Islet precursor cell (in vitro differentiated cells): ENCODE measurements around the gene VWA7.
A peak's percentile ranks its signal among the peaks of the same experiment; 100 is the strongest.

Source experiments
- DNase-seq: peaks from one replicate; pipeline ENCODE4 v3.0.0-alpha.2; 2018

Gene VWA7

GRCh38 chr6:31750411-31751022 lies 26.6 kb downstream of the VWA7 start:
- DNase-seq: no peak

GRCh38 chr6:31749301-31750036 lies 27.7 kb downstream of the VWA7 start:
- no peak for DNase-seq

- DNase-seq: no peak
These were observed 32.7 kb downstream of the VWA7 start for GRCh38 chr6:31744422-31744821.

- DNase-seq: no peak
These were observed 34.2 kb downstream of the VWA7 start for GRCh38 chr6:31742894-31743293.

- no peak for DNase-seq
These were observed 35.3 kb downstream of the VWA7 start for GRCh38 chr6:31741815-31742214.

GRCh38 chr6:31740397-31741223 lies 36.5 kb downstream of the VWA7 start:
- no peak for DNase-seq

- DNase-seq: peak; percentile 100
These were observed 37.3 kb downstream of the VWA7 start, which contains the start of gene MSH5 for GRCh38 chr6:31739639-31740396. MSH5 (plus strand) TSS chr6:31740005; CDS start chr6:31740467, 462 bp downstream.

- no peak for DNase-seq
These were observed 38.8 kb downstream of the VWA7 start for GRCh38 chr6:31737991-31738979.

- no peak for DNase-seq
These were observed 39.7 kb downstream of the VWA7 start for GRCh38 chr6:31737315-31737990.

- no peak for DNase-seq
These were observed 40.3 kb downstream of the VWA7 start for GRCh38 chr6:31736768-31737314.

GRCh38 chr6:31736021-31736767 lies 40.9 kb downstream of the VWA7 start, which contains the start of gene CLIC1:
CLIC1 (minus strand) TSS chr6:31736530; CDS start chr6:31736300, 230 bp downstream.
- peak; percentile 94 for DNase-seq

- DNase-seq: peak; percentile 90
These were observed 42.2 kb downstream of the VWA7 start for GRCh38 chr6:31734821-31735406.

GRCh38 chr6:31734247-31734820 lies 42.8 kb downstream of the VWA7 start:
- DNase-seq: no peak

- no peak for DNase-seq
These were observed 43.4 kb downstream of the VWA7 start for GRCh38 chr6:31733734-31734133.

GRCh38 chr6:31732029-31732428 lies 45.1 kb downstream of the VWA7 start:
- no peak for DNase-seq

- no peak for DNase-seq
These were observed 46.5 kb downstream of the VWA7 start for GRCh38 chr6:31730631-31731086.

- peak; percentile 97 for DNase-seq
These were observed 47.0 kb downstream of the VWA7 start for GRCh38 chr6:31729979-31730630.

GRCh38 chr6:31729515-31729978 lies 47.6 kb downstream of the VWA7 start:
- peak; percentile 94 for DNase-seq
